HAP-1 (cell line): ENCODE results near the gene MAPKAPK3.

Source experiments
- DNase-seq, 2 experiments: peaks; one replicate each; pipeline ENCODE4 v3.0.0-alpha.2; 2016 to 2020; ENCODE audit warnings: low spot score in 2 of 2
- H3K27me3 ChIP-seq: fragments of 250-450 bp; sonication (Bioruptor Pico); 2 replicates; pipeline ENCODE4 v1.5.1; 2020; ENCODE audit warnings: low read depth, mild to moderate bottlenecking, moderate library complexity
- H3K36me3 ChIP-seq: fragments of 250-450 bp; sonication (Bioruptor Pico); replicated peaks from 2 replicates; pipeline ENCODE4 v1.5.1; 2020; ENCODE audit warnings: mild to moderate bottlenecking
- H3K4me1 ChIP-seq: fragments of 250-450 bp; sonication (Bioruptor Pico); 2 replicates; pipeline ENCODE4 v1.5.1; 2020; ENCODE audit warnings: mild to moderate bottlenecking
- H3K4me3 ChIP-seq: fragments of 250-450 bp; sonication (Bioruptor Pico); 2 replicates; pipeline ENCODE4 v1.5.1; 2020; ENCODE audit warnings: mild to moderate bottlenecking, moderate library complexity
- H3K9me3 ChIP-seq: fragments of 250-450 bp; sonication (Bioruptor Pico); 2 replicates; pipeline ENCODE4 v1.5.1; 2020; ENCODE audit warnings: mild to moderate bottlenecking, moderate library complexity
- in situ Hi-C: fragments of 300-500 bp; cut with MboI; formaldehyde crosslinking; loops from 3 replicates; pipeline ENCODE4 v1.14.3; 2020; ENCODE audit warnings: low sequenced_read_pairs, inconsistent platforms, mixed read lengths

MAPKAPK3 gene

GRCh38 chr3:50616770-50617095, 218 bp upstream of the MAPKAPK3 start:
- peak overlapping the region; percentile 90 for H3K4me3 ChIP-seq
- DNase-seq = peak; percentile 87 to 95
- H3K4me1 ChIP-seq = peaks cover 17% of the 10 kb centered on the region
- H3K9me3 ChIP-seq = no peaks in the 10 kb centered on the region
- H3K27me3 ChIP-seq = no peaks in the 10 kb centered on the region
- H3K36me3 ChIP-seq = peaks cover 11% of the 10 kb centered on the region
- in situ Hi-C loops = loop anchor here (5.0 kb wide), 1 partner anchor 756 kb away; no protein-coding TSS in a partner anchor

DNA sequence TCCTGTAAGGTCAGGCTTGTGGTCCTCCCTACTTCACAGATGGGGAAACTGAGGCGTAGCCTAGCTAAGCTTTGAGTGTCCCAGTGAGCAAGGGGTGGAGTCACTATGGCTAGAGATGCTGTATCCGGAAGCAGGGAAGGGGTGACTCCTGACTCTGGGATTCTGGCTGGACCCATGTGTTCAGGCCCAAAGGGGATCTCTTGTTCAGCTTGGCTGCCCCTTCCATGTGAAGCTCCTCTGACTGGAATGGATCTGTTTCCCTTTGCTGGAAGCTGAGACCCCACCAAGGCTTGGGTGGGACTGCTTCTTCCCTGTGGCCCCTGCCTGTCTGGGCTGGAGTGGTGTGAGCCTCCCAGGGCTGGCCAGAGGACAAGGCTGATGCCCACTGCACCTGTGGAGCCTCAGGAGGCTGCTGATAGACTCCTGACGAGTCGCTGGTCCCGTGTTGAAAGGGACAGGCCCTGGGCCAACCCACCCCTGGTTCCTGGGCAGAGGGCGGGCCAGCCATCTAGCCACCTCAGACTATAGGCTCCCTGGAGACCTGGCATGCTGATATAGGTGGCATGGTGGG, 1.0 kb downstream of the MAPKAPK3 start:
- peaks cover 13% of the 10 kb centered on the region for H3K4me1 ChIP-seq
- H3K27me3 ChIP-seq = no peaks in the 10 kb centered on the region
- H3K36me3 ChIP-seq = peaks cover 11% of the 10 kb centered on the region
- DNase-seq = no peak
- in situ Hi-C loops = loop anchor here (5.0 kb wide), 1 partner anchor 754 kb away; no protein-coding TSS in a partner anchor
- H3K9me3 ChIP-seq = no peaks in the 10 kb centered on the region
- peak overlapping the region; percentile 90 for H3K4me3 ChIP-seq

DNA sequence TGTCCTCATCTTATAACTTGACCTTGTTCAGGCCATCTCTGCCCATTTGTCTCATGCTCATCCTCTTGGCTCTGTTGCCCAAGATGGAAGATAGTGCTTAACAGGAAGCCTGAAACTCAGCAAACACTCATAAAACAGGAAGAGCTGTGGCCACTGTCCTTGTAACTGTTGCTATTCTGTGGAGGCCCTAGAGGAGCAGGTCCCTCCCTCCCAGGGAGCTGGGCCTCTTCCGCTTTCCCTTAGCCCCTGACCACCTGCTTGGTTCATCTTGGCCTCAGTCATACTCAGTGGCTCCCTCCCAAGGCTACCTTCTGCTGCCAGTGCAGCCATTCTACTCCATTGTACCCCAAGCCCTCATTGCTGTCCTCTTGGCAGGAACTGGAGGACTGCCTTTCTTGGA, 3.5 kb downstream of the MAPKAPK3 start:
- no peaks in the 10 kb centered on the region for H3K9me3 ChIP-seq
- no peaks in the 10 kb centered on the region for H3K27me3 ChIP-seq
- peaks cover 18% of the 10 kb centered on the region for H3K4me1 ChIP-seq
- peaks cover 24% of the 10 kb centered on the region for H3K36me3 ChIP-seq
- in situ Hi-C loops = no loop called here
- H3K4me3 ChIP-seq = no peak overlapping the region
- DNase-seq = no peak

DNA sequence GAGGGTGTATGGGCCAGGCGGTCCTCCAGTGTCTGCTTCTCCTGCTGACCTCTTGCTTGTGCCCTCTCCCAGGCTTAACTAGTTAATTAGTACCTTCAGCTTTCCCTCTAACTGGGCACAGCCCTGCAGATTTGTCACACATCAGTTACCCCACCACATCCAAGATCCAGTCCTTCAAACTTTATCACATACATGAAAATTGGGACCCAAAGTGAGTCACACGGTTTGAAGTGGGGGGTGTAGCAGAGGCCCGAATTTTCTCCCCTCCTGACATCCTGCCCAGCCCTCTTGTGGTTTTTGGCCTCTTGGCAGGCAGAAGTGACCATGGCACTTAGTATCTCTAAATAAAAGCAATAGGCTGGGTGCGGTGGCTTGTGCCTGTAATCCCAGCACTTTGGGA, 3.9 kb downstream of the MAPKAPK3 start:
- H3K9me3 ChIP-seq = no peaks in the 10 kb centered on the region
- H3K4me3 ChIP-seq = no peak overlapping the region
- DNase-seq = no peak
- peaks cover 19% of the 10 kb centered on the region for H3K4me1 ChIP-seq
- in situ Hi-C loops = no loop called here
- no peaks in the 10 kb centered on the region for H3K27me3 ChIP-seq
- H3K36me3 ChIP-seq = peaks cover 27% of the 10 kb centered on the region

DNA sequence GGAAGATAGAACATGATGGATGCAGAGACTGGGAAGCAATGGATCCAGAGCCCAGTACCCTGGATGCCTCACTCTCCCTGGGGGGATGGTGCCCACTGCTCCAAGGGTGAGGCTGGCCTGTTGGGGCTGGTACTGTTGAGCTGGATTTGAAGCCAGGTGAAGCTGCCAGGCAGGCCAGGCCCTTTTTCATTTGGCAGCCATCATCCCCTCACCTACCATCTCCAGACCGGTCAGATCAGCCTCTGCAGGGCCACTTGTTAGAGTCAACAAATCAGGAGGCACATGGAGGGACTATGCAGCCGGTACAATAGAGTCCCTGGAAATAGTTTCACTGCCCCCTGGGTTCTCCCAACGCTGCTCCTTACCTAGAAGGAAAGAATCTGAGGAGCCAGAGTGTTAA, 5.9 kb downstream of the MAPKAPK3 start:
- no peaks in the 10 kb centered on the region for H3K27me3 ChIP-seq
- no peak for DNase-seq
- peaks cover 12% of the 10 kb centered on the region for H3K4me1 ChIP-seq
- in situ Hi-C loops = no loop called here
- no peaks in the 10 kb centered on the region for H3K9me3 ChIP-seq
- H3K4me3 ChIP-seq = no peak overlapping the region
- H3K36me3 ChIP-seq = peaks cover 27% of the 10 kb centered on the region

GRCh38 chr3:50623840-50624474, 7.0 kb downstream of the MAPKAPK3 start:
- H3K9me3 ChIP-seq = no peaks in the 10 kb centered on the region
- in situ Hi-C loops = no loop called here
- H3K27me3 ChIP-seq = no peaks in the 10 kb centered on the region
- peaks cover 8% of the 10 kb centered on the region for H3K4me1 ChIP-seq
- DNase-seq = no peak
- no peak overlapping the region for H3K4me3 ChIP-seq
- peaks cover 24% of the 10 kb centered on the region for H3K36me3 ChIP-seq

DNA sequence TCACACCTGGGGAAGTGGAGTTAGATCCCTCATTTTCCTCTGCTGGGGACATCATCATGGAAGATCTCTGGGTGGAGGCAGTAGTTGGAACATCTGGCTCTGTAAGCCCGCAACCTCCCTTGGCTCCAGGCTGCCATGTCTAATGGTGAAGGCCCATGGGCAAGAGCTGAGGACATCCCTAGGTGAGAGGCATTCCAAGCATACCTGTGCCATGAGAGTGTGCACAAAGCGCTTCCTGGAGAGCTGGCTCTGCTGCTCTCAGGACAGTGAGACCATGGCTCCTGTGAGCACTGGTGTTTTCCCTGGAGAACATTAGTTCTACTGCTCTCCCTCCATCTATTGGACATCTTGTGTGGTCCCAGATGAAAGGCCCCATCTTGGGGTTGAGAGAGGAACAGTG, 7.7 kb downstream of the MAPKAPK3 start:
- Histone ChIP-seq H3K36me3 (peaks cover 20% of the 10 kb centered on the region), H3K4me1 (peaks cover 6% of the 10 kb centered on the region), H3K27me3 (no peaks in the 10 kb centered on the region), H3K4me3 (no peak overlapping the region), H3K9me3 (no peaks in the 10 kb centered on the region)
- in situ Hi-C loops = no loop called here
- DNase-seq = no peak

DNA sequence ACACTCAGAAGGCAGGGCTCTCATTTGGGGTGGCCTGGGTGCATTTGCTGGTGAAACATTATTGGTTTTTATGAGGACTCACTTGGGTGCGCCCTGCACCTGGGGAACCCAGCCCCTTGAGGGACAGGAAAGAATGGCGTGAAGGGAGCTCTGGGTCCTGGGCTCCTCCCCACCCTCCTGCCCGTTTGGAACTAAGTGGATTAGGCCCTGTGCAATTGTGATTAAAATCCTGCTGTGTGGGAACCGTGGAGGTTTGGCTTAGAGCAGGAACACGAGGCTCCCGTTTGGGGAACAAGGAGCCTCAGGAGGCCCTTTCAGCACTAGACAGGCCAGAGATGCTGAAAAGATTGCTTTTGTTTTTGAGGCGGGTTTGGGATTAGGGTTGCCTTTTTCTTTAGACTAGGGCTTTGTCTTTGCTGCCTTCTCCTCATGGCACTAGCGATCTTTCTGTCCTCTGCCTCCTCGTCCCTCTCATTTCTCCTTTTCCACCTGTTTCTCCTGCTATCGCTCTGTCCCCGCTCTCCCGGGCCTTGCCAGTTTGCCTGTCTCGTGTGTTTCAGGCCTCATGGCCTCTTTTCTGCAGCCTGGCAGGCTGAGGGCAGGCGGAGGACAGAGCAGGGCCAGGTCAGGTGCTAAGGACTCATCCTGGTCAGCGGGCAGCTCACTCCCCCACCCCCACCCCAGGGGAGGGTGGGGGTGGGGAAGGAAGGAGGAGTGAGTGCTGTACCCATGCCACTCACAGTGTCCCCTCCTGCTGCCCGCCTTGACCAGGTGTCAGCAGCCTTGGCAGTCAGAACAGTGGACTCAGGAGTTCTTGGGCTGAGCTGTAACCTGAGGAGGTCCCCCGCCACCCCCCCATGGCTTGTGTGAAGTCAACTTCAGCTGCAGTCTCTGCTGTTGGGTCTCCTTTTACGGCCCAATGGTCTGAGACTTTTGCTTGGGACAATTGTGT, 8.6 kb downstream of the MAPKAPK3 start:
- Histone ChIP-seq H3K4me3 (no peak overlapping the region), H3K36me3 (peaks cover 16% of the 10 kb centered on the region), H3K4me1 (peaks cover 6% of the 10 kb centered on the region), H3K9me3 (no peaks in the 10 kb centered on the region), H3K27me3 (no peaks in the 10 kb centered on the region)
- in situ Hi-C loops = no loop called here
- peak in 1 of 2 experiments; percentile 46 for DNase-seq

GRCh38 chr3:50626401-50626800, 9.4 kb downstream of the MAPKAPK3 start:
- DNase-seq = no peak
- Histone ChIP-seq H3K27me3 (no peaks in the 10 kb centered on the region), H3K4me1 (peaks cover 6% of the 10 kb centered on the region), H3K4me3 (no peak overlapping the region), H3K36me3 (peaks cover 16% of the 10 kb centered on the region), H3K9me3 (no peaks in the 10 kb centered on the region)
- in situ Hi-C loops = no loop called here

GRCh38 chr3:50627407-50628051, 10.6 kb downstream of the MAPKAPK3 start:
- Histone ChIP-seq H3K4me3 (no peak overlapping the region), H3K36me3 (peaks cover 16% of the 10 kb centered on the region), H3K9me3 (no peaks in the 10 kb centered on the region), H3K27me3 (no peaks in the 10 kb centered on the region), H3K4me1 (peaks cover 6% of the 10 kb centered on the region)
- in situ Hi-C loops = no loop called here
- peak in 1 of 2 experiments; percentile 41 for DNase-seq

- Histone ChIP-seq H3K9me3 (no peaks in the 10 kb centered on the region), H3K4me3 (no peak overlapping the region), H3K27me3 (no peaks in the 10 kb centered on the region), H3K4me1 (peaks cover 6% of the 10 kb centered on the region), H3K36me3 (peaks cover 10% of the 10 kb centered on the region)
- DNase-seq = no peak
- in situ Hi-C loops = no loop called here
Observed at GRCh38 chr3:50628601-50629000, 11.7 kb downstream of the MAPKAPK3 start.

DNA sequence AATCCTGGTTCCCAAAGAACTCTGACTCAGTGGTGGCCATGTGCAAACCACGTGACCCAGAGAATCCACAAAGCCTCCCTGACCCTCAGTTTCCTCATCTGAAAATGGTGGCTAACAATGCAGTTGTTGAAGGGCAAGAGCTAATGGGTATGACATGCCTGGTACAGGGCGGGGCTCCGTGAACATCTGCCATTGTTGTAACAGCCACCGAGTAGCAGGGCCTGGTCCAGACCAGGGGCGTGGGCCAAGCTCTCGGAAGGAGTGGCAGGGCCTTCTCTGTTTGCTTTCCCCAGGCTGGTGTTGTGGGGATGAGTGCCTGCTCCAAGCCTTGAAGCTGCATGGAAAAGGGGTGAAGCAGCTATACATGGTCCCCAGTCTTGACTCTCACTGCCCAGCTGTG, 13.4 kb downstream of the MAPKAPK3 start:
- no peaks in the 10 kb centered on the region for H3K9me3 ChIP-seq
- peaks cover 1% of the 10 kb centered on the region for H3K4me1 ChIP-seq
- peaks cover 3% of the 10 kb centered on the region for H3K36me3 ChIP-seq
- in situ Hi-C loops = no loop called here
- H3K27me3 ChIP-seq = no peaks in the 10 kb centered on the region
- no peak for DNase-seq
- no peak overlapping the region for H3K4me3 ChIP-seq

DNA sequence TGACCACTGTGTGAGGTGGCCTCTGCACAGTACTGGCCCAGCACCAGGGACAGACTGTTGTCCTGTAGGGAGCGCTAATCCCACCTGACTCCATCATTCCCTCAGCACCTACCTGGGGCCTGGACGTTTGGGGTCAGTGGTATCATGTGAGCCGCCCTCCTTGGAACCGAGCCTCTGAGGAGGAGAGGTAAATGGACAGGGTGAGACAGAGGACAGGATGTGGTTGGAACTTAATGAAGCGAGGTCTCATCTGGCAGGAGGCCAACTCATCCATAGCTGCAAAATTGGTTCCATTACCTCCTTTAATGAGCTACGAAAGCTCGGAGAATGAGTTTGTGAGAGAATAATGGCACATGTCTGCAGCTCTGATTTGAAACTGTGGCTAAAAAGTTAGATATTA, 13.9 kb downstream of the MAPKAPK3 start:
- in situ Hi-C loops = no loop called here
- Histone ChIP-seq H3K4me1 (no peaks in the 10 kb centered on the region), H3K36me3 (no peaks in the 10 kb centered on the region; the same call in 1 of the 2 replicates), H3K9me3 (no peaks in the 10 kb centered on the region), H3K4me3 (no peak overlapping the region), H3K27me3 (no peaks in the 10 kb centered on the region)
- DNase-seq = no peak
